ENCODE results near the gene MEP1B.
"Not testable (repeated sequence)": the region's sequence is repeated elsewhere in the genome, so short reads cannot be mapped to it uniquely, and the experiment has no call there.

The MEP1B gene

DNA sequence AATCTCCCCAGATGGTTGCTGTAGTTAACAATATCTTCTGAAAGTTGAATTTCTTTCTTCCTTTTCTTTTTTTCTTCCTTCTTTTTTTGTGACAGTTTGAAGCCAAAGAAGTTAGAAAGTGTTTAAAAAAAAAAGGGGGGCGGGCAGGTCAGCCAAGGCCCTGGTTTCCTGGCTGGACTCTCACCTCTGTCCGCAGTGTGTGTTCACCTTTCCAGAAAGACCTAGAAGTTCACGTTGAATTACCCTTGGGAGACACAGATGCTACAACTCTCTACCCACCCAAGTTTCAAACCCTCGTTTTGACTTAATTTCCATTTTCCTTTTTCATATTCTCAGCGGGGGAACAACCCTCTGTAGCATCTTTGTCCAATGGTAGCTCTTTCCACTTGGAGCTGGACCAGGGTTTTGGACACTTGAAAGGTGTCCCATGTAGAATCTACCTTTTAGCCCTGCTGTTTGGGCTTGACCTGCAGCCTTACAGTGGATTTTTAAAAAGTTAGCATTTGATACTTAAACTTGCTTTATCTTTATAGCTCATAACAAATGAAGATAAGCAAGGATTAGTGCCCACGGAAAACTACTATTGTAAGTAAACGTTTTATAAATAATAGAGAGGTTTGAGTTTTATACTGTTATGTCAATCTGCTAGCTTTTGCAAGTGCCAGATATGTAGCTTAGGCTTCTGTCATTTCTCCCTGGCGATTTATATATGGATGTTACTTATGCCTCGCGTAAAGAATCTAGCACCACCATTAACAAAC is 20.0 kb downstream of the MEP1B start:
- DNase-seq = no peak

DNA sequence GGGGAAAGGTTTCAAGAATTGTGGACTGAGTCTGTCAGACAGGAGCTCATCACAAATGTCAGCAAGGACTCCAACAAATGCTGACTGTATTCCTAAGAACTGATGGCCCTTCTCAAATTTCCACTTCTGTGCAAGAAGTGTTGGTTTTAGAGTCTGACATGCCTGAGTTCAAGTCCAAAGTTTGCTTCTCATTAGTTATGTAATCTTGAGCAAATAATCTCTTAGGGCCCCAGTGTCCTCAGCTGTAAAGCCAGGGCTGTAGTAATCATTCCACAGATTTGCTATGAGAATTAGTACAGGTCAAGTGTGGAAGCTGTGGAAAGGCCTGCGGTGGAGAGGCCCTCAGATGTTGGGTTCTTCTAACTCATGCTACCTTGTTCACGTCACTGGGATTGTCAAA is 23.9 kb downstream of the MEP1B start:
- no peak for DNase-seq

- DNase-seq = no peak
These were observed 26.6 kb downstream of the MEP1B start for GRCh38 chr18:32216390-32216789.

DNA sequence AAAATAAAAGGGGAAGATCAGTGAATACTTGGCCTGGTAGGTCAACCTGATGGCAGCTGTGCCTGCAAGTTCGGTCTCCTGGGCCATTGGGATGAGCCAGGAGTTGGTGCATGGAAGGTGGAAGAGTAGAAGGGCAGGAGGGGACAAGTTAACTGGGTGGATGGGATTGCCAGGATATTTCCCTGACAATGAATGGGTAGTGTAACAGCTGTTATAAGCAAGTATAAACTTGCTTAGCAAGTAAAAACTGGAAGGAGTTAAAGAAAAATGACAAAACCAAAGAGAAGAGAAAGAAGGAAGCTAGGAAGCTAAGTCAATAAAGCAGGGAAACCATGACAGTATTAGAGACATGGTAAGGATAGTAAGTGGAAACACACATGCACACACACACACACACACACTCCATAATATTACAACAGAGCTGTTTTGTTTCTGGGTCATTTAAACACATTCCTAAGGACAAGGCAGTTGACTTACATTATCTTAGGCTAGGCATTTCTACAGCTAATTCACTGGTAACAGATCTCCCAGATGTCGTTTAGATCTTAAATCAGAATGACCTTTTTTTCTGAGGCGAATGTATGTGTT is 29.7 kb downstream of the MEP1B start:
- no peak for DNase-seq

- DNase-seq = not testable (repeated sequence)
These were observed 43.5 kb downstream of the MEP1B start for GRCh38 chr18:32233348-32233747.

GRCh38 chr18:32237049-32237448 is 47.2 kb downstream of the MEP1B start:
- no peak for DNase-seq

- DNase-seq = no peak
These were observed 48.9 kb downstream of the MEP1B start for GRCh38 chr18:32238635-32239268.

DNA sequence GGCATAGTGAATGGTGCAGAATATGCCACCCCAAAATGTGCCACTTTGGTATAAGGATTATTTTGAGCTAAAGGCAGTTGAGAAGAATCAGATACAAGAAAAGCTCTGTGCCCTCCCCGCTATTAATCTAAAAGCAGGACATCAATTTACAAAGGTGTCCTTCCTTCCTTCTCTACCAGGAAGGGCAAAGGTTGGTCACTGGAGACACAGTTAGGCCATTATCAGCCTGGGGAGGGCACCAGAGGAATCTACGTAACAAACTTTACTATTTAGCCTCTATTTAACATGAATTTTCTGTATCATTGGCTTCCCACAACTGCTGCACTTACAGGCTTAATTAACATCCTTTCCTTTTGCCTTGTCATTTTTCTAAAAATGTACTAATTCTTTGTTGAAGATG is 52.6 kb downstream of the MEP1B start:
- DNase-seq = no peak

DNA sequence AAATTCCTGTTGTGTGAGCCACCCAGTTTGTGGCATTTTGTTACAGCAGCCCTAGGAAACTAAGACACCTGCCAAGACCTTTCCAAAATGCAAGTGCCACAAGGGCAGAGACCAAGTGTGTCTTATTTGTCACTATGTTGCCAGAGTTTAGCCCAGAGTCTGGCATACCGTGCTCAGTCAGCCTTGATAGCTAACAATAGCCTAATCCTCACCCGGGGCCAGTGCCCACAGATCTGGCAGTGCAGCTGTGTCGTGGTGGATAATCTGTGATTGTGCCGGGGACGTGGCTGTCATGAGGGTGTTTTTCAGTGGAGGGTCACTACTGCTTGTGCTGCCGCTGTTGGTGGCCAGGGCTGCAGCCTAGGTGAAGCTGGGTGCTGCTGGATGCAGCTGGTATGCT is 53.5 kb downstream of the MEP1B start:
- DNase-seq = no peak

DNA sequence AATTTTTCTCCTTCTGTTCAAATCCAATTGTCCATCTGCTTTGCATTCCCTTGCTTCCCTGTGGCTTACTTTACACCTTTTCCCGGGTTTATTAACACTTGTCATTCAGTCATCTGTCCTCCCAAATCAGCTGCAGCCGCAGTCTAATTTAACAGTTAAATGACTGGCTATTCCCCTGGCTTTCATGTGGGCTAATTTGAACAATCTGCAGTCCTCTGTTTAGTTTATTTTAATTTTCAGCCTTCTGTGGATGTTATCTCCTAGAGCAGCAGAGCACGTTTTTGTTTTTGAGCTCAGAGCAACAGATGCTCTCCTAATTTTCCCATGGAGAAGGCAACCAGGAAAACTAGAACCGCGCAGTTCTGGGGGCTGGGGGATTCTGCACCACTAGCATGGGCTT is 55.0 kb downstream of the MEP1B start:
- no peak for DNase-seq

DNA sequence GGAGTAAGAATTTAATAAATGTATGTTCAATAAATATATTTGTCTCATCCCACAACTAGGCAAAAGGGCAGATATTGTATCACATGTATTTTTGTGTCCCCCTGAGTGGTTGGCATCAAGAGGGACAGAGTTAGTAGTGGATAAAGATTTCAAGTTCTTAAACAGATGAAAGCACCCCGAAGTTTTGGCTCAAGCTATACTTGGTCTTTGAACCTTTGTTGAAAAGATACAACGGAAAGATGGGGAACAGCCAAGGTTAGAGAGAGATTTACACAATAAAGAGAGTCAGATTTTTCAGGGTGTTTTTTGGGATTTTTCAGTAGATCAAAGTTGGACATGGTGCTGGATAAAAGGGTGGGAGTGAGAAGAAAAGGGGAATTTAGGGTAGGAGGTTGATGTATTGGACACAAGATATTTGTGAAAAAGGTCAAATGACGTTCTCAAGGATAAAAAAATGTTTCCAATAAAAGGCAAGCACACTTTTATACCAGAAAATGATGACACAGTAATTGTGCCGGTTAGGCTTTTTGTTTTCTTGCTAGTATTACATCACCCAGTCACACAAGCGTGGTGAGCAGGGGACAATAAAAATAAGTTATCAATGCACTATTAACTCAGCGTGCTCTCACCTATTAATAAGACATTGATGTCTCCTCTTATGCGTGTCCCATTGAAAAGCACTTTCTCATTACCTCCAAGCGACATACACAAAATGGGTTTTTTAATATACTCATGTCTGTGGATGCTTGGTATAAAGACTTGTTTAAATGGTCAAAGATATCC is 59.5 kb downstream of the MEP1B start:
- no peak for DNase-seq

GRCh38 chr18:32251466-32251865 is 61.6 kb downstream of the MEP1B start:
- DNase-seq = no peak

DNA sequence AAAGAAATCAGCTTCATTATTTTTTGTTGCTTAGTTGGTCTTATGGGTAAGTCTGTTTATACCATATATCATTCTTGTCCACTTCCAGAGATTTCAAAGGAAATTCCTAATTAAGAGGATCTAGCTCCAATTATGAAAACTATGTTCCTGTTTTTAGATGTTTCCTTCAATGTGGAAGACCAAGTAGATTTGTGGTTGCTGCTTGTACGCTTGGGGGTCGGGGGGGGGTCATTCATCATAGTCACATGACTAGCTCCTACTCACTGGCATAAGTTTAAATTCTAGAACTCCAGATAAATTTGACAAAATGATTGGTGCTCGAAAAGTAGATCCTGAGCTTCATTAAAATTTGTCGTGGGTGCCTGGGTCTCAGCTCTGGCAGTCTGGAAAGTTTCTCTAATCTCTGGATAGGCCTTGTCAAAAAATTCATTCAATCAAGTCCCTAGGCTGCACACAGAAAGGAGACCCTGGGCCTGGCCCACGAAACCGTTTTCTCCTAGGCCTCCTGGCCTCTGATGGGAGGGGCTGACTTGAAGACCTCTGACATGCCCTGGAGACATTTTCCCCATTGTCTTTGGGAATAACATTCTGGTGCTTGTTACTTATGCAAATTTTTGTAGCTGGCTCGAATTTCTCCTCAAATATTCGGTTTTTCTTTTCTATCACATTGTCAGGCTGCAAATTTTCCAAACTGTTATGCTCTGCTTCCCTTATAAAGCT is 62.5 kb downstream of the MEP1B start:
- DNase-seq = no peak

DNA sequence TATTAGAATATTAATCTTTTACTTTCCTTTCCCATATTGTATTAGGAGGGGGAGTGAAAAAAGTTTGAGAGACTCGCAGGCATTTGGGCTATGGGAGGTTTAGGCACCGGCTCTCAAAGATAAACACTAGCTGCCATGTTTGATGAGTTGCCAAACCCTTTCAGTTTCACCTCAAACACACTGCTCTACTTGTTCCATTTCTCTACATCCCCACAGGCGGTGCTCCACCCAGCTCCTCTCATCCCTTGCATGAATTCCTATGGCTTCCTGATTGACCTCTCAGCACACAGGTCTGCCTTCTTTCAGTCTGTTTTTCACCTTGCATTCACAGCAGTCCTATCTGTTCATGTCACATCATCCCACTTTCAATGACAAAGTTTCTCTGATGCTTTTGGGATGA is 65.7 kb downstream of the MEP1B start:
- DNase-seq = no peak

GRCh38 chr18:32257084-32257785 is 67.4 kb downstream of the MEP1B start:
- no peak for DNase-seq

GRCh38 chr18:32258148-32258547 is 68.3 kb downstream of the MEP1B start:
- no peak for DNase-seq

GRCh38 chr18:32258558-32259204 is 68.8 kb downstream of the MEP1B start:
- DNase-seq = no peak

GRCh38 chr18:32259553-32259952 is 69.7 kb downstream of the MEP1B start:
- no peak for DNase-seq

DNA sequence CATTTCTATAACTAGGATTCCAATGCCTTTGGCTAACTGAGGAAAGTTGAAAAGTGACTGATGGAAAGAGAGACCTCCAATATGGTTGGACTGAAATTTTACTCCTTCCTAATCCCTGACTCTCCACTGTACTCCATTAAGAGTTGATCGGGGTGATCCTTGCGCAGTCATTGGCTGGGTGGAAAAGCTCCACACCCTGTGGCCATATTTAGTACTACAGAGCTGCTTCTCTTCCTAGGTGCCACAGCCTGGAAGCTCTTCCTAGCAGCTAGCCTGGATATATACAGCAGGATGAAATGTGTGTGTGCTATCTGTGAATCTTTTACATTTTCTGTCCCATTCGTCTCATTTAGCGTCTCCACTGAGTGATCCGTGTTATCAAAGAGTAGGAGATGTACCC is 71.2 kb downstream of the MEP1B start:
- DNase-seq = no peak

DNA sequence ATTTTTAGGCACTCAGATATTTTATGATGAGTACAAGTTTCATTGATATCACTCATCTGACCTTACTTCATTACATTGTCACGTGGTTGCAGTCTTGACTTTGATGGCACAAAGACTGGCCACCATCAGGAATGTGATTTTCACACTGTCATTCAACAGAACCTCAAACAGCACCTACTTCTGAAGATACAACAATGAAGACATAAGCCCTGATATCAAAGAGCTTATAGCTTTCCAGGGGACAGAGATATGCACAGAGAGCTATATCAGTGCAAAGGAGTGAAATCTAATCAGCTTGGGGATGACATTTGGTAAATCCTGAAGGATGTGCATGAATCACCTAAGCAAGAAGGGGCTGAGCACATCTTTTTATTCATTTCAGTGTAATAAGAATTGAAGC is 72.3 kb downstream of the MEP1B start:
- DNase-seq = no peak

- DNase-seq = no peak
These were observed 74.6 kb downstream of the MEP1B start for GRCh38 chr18:32264401-32264800.

- DNase-seq = peak; percentile 36
These were observed 77.6 kb downstream of the MEP1B start for GRCh38 chr18:32267463-32267862.
